DMS153 treated with DMSO at 0.1 percent for 48 hours (cell line): ENCODE data around the gene CA7.

Experiments
- DNase-seq: peaks from one replicate; lab custom pipeline; 2025; ENCODE audit not compliant: unreplicated experiment; lab: John Stamatoyannopoulos, UW

Gene CA7

GRCh38 chr16:66844342-66845079 lies at the start of gene CA7:
Gene CA7, plus strand, starts transcription at chr16:66844414. Its CDS starts 74 bp downstream, at chr16:66844488.
- DNase-seq = no peak

GRCh38 chr16:66798161-66798560 lies 46.1 kb upstream of the CA7 start:
- DNase-seq = no peak

- no peak for DNase-seq
These were observed 43.4 kb upstream of the CA7 start for GRCh38 chr16:66800856-66801255.

GRCh38 chr16:66801320-66802105 lies 42.7 kb upstream of the CA7 start, which contains the start of gene TERB1:
Gene TERB1, minus strand, starts transcription at chr16:66801584. Its CDS starts 4,786 bp downstream, at chr16:66796798.
- no peak for DNase-seq

GRCh38 chr16:66802159-66802558 lies 42.1 kb upstream of the CA7 start:
- DNase-seq = no peak

GRCh38 chr16:66809765-66810164 lies 34.4 kb upstream of the CA7 start:
- no peak for DNase-seq

GRCh38 chr16:66810391-66810790 lies 33.8 kb upstream of the CA7 start:
- no peak for DNase-seq

- DNase-seq = no peak
These were observed 33.2 kb upstream of the CA7 start for GRCh38 chr16:66811043-66811442.

GRCh38 chr16:66814734-66815133 lies 29.5 kb upstream of the CA7 start:
- no peak for DNase-seq

- no peak for DNase-seq
These were observed 20.2 kb upstream of the CA7 start for GRCh38 chr16:66824006-66824405.

GRCh38 chr16:66830422-66831404 lies 13.5 kb upstream of the CA7 start, which contains the start of gene NAE1:
Gene NAE1, minus strand, starts transcription at chr16:66830976. Its CDS starts 77 bp downstream, at chr16:66830899.
- DNase-seq = peak; percentile 76

- no peak for DNase-seq
These were observed 12.0 kb upstream of the CA7 start for GRCh38 chr16:66832190-66832589.

- no peak for DNase-seq
These were observed 11.4 kb upstream of the CA7 start for GRCh38 chr16:66832661-66833305.

- no peak for DNase-seq
These were observed 9.5 kb upstream of the CA7 start for GRCh38 chr16:66834746-66835145.

GRCh38 chr16:66840883-66841282 lies 3.3 kb upstream of the CA7 start:
- DNase-seq = no peak

GRCh38 chr16:66841366-66841765 lies 2.8 kb upstream of the CA7 start:
- DNase-seq = no peak

- DNase-seq = no peak
These were observed 1.4 kb upstream of the CA7 start for GRCh38 chr16:66842765-66843164.

GRCh38 chr16:66843191-66843590 lies 1.0 kb upstream of the CA7 start:
- no peak for DNase-seq

- no peak for DNase-seq
These were observed 239 bp upstream of the CA7 start for GRCh38 chr16:66844009-66844341.

- DNase-seq = no peak
These were observed 831 bp downstream of the CA7 start for GRCh38 chr16:66845080-66845410.

GRCh38 chr16:66845791-66846221 lies 1.6 kb downstream of the CA7 start:
- DNase-seq = no peak
